ENCODE data around the gene FBXL13. TPM values are rescaled to one million over a fixed set of nuclear protein-coding genes. Genes with fewer than 3 reads are reported as not detected.

FBXL13 gene
- total and polyA plus RNA-seq, 2 of the 8 experiments (the other 6 are each of a cell fraction or from before 2014, with no cell fraction given): 1.2 to 2.8 TPM

DNA sequence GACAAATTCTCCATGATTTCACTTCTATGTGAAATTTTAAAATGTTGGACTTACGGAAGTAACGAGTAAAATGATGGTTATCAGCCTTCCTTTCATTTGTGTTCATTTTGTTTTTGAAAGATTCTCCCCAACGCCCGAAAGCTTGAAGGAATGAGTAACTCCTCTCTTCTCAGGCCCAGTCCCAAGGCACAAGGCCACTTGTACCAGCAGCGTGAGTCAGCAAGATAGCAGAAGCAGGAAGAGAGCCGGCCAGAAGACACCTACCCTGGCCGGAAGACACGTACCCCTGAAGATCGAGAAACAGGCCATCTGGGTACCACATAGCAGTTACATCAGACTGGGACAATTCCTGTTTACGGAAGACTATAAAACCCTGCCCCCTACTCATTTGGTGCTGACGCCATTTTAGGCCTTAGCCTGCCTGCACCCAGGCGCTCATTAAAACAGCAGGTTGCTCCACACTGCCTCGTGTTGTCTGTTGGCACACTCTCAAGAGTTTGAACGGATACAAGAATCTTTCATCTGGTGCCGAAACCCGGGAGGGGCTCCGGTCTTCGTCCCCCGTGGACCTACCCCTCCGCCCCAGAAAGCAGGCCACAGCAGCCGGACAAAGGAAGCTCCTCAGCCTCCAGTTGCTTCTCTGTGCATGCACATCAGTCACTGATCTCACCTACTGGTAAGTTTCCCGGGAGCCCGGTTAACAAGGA is 101.3 kb downstream of the FBXL13 start:
- CTCF ChIA-PET (ENCODE audit: partially characterized antibody): interaction anchor here (0.6 to 1.4 kb wide), 2 partner anchors 9 to 89 kb away, joined by 4 read pairs; no protein-coding TSS in a partner anchor
- Histone ChIP-seq H2BK120ac (replicated peaks; ENCODE audit: low read depth, low read length) (no peak overlapping the region), H3K4me2 (ENCODE audit: insufficient read depth in 1 of 2, low read depth in 2 of 2, low read length in 2 of 2) (no peak overlapping the region), H3K79me2 (ENCODE audit: control insufficient read depth in 1 of 2, insufficient read depth in 2 of 2, low read length in 2 of 2) (no peaks in the 10 kb centered on the region), H2BK20ac (ENCODE audit: low read length) (0 out of 2 replicates have a peak overlapping the region, but pooled peaks have one; percentile 1), H4K20me1 (replicated peaks in 1 of 2; ENCODE audit: control insufficient read depth in 1 of 2, insufficient read depth in 2 of 2, low read length in 2 of 2) (no peaks in the 10 kb centered on the region), H3K4ac (replicated peaks; ENCODE audit: insufficient read length, low read depth, low read length) (no peak overlapping the region), H3K4me3 (ENCODE audit: extremely low read depth in 1 of 4, insufficient read depth in 2 of 4, low read depth in 3 of 4, low read length in 4 of 4) (no peak overlapping the region), H3K79me1 (ENCODE audit: low read depth, low read length) (no peaks in the 10 kb centered on the region), H2BK5ac (ENCODE audit: low read depth, low read length) (no peak overlapping the region), H4K8ac (ENCODE audit: extremely low read depth, insufficient read depth, low read length) (no peak overlapping the region; the same call in 1 of the 2 replicates), H3K27ac (ENCODE audit: low read depth, low read length) (no peak overlapping the region), H2AK5ac (ENCODE audit: low read depth, low read length) (no peak overlapping the region; the same call in 1 of the 2 replicates), H3K4me1 (replicated peaks in 1 of 4; ENCODE audit: control insufficient read depth in 3 of 4, insufficient read depth in 4 of 4, low read length in 3 of 4) (no peaks in the 10 kb centered on the region), H3K9ac (replicated peaks in 1 of 4; ENCODE audit: extremely low read depth in 1 of 4, low read depth in 3 of 4, low read length in 3 of 4) (no peak overlapping the region), H3K27me3 (replicated peaks in 1 of 4; ENCODE audit: control insufficient read depth in 3 of 4, extremely low read depth in 1 of 4, insufficient read depth in 3 of 4, low read length in 3 of 4) (no peaks in the 10 kb centered on the region), H3K18ac (ENCODE audit: extremely low read depth, low read length) (peak overlapping the region; percentile 48; the same call in 1 of the 2 replicates), H3K23me2 (ENCODE audit: low read depth, low read length) (no peaks in the 10 kb centered on the region), H3K23ac (ENCODE audit: insufficient read length) (no peak overlapping the region), H3K36me3 (ENCODE audit: control insufficient read depth in 2 of 4, insufficient read depth in 4 of 4, low read length in 3 of 4) (no peaks in the 10 kb centered on the region), H3K14ac (ENCODE audit: insufficient read length) (no peak overlapping the region), H3K9me3 (ENCODE audit: insufficient read depth in 2 of 2, low read depth in 1 of 2, low read length in 1 of 2) (no peaks in the 10 kb centered on the region), H2AFZ (ENCODE audit: low read length) (0 out of 2 replicates have a peak overlapping the region, but pooled peaks have one; percentile 67), H2BK15ac (ENCODE audit: low read length) (no peak overlapping the region), H4K5ac (ENCODE audit: insufficient read length, low read depth, low read length) (no peak overlapping the region), H3K56ac (replicated peaks; ENCODE audit: insufficient read length, low read depth, low read length) (no peak overlapping the region), H4K91ac (replicated peaks; ENCODE audit: insufficient read length, low read length) (no peak overlapping the region), H2BK12ac (ENCODE audit: low read depth, low read length) (0 out of 2 replicates have a peak overlapping the region, but pooled peaks have one; percentile 33)
- FAIRE-seq (no peak), DNase-seq (ENCODE audit: low read depth in 1 of 2, low spot score in 2 of 2) (no peak)
- 90% methylated on average over 23 of the region's 23 CpGs; no CpG with 5 or more reads in 1 of the 2 experiments for WGBS, 2 experiments (ENCODE audit: extremely low coverage in 1 of 2, insufficient coverage in 1 of 2, insufficient read length in 1 of 2, insufficient replicate concordance in 2 of 2, low coverage in 1 of 2, low lambda C conversion rate in 2 of 2, missing lambda C conversion rate in 1 of 2)
- POLR2A ChIA-PET (ENCODE audit: partially characterized antibody): no interaction called here
- TF ChIP-seq POU5F1 (IDR thresholded peaks at IDR 0.05; ENCODE audit: low read depth, low read length): no peak
- TF ChIP-seq CBX5 (IDR thresholded peaks at IDR 0.05; ENCODE audit: low read depth, low read length): no peak
- TF ChIP-seq SP4 (IDR thresholded peaks at IDR 0.05; ENCODE audit: low read length): no peak
- TF ChIP-seq SP1 (IDR thresholded peaks at IDR 0.05; ENCODE audit: low read depth, low read length): no peak
- TF ChIP-seq BRCA1 (IDR thresholded peaks at IDR 0.05; ENCODE audit: low read depth, low read length): no peak
- TF ChIP-seq MAFK (IDR thresholded peaks at IDR 0.05; ENCODE audit: low read depth, low read length): no peak
- TF ChIP-seq BACH1 (IDR thresholded peaks at IDR 0.05; ENCODE audit: low read length): no peak
- no peak for TF ChIP-seq EGR1 (IDR thresholded peaks at IDR 0.05; ENCODE audit: borderline replicate concordance, low read depth, low read length)
- no peak for TF ChIP-seq TEAD4 (IDR thresholded peaks at IDR 0.05; ENCODE audit: low read depth, low read length)

Data from H1 (cell line).